Frontal cortex (tissue), 4 donors: ENCODE data around the gene AGBL2. TPM values are rescaled to one million over a fixed set of nuclear protein-coding genes. Genes with fewer than 3 reads are reported as not detected.
"Not testable (repeated sequence)": the region's sequence is repeated elsewhere in the genome, so short reads cannot be mapped to it uniquely, and the experiment has no call there.

Experiments
- DNase-seq, 2 donors: peaks; one replicate each; pipeline ENCODE4 v3.0.0; 2012; ENCODE audit warnings: low spot score in 2 of 2
- FAIRE-seq: peaks from 2 replicates; lab custom pipeline; 2012; peaks lifted over from hg19 to GRCh38; lab: Jason Lieb, UNC
- total RNA-seq: library from RNA; depleted of rRNA; stranded (reverse); fragments of >200 nt; gene quantifications from one replicate; pipeline ENCODE4 v1.2.3, GENCODE V29; 2014
- donor health status: control.
- donor health status: control.
- donor health status: control.

Gene AGBL2
- total RNA-seq, 1 donor from 2014 or later: 0.41 TPM

DNA sequence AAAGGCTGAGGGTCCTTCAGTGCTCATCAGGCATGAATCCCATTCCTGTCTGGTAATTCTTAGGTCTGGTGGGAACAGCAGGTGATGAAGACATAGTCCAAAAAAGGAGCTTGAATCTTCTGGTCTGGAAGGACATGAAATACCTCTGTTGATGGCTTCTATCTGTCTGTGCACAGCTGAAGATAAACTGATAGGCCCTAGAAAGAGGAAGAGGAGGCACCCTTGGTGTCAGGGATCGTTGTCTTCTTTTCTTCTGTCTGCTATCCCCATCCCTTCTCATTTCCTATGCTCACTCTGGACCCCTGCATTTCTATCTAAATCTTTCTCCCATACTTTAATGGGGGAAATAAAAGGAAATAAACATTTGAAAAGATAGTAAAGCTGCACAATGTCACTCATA, 9.4 kb downstream of the AGBL2 start:
- DNase-seq (no peak), FAIRE-seq (no peak)

DNA sequence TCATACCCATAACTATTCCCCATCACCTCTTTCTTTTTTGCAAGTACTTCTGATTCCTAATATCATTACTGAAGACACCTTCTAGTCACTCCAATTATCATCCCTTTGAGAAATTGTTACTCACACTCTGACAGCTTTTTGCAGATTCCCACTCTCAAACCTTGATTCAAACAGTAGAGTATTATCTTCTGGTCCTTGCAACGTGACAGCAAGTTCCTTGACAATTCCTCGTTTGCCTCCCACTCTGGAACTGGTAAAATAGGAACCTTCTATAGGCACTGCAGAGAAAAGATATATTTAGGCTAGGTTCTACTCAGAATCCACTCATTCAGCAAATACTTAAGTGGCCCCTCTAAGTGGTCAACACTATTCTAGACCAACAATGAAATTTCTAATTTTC, 23.2 kb downstream of the AGBL2 start:
- FAIRE-seq (no peak), DNase-seq (no peak)

DNA sequence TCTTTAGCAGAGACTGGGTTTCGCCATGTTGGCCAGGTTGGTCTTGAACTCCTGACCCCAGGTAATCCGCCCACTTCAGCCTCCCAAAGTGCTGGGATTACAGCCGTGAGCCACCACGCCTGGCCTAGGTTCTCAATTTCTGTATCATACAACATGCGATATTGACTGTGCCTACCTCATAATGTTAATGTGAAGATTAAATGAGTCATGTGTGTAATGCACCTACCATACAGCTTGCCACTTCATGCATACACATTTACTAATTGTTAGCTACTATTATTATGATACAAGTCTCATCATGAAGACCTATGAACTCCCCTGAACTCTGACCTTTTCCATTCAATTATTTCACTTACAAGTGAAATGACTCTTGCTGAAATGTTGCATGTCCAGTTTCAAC, 25.7 kb downstream of the AGBL2 start:
- no peak for FAIRE-seq

DNA sequence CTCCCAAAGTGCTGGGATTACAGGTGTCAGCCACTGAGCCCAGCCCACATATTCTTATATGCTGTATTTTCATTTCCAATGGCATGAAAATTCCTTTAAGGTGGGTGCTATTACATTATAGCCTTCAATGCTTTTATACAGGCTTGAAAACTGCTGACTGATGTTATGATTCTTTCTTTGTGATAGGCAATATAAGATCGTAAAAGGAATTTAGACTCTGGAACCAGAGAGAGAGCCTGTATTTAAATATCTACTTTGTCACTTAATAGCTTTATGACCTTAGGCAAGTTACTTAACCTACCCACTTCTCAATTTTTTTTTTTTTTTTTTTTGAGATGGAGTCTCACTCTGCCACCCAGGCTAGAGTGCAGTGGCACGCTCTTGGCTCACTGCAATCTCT, 26.2 kb downstream of the AGBL2 start:
- FAIRE-seq (no peak), DNase-seq (no peak)

More for the DNA sequence above, 25.7 kb downstream of the AGBL2 start:
- no peak for DNase-seq

DNA sequence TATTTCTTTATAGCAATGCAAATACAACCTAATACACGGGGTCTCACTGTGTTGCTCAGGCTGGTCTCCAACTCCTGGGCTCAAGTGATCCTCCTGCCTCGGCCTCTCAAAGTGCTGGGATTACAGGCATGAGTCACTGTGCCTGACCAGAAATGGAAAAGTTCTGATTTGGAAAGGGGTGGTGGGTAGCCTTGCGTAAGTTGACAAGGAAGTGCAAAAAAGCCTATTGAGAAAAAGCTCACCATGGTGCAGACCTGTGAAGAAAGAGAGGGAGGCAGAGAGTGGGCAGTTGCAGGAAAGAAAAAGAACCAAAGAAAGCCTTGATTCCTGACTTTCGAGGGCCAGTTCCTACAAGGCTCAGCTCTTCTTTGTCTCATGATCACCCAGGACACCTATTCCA, 27.1 kb downstream of the AGBL2 start:
- DNase-seq: no peak
- FAIRE-seq: no peak

DNA sequence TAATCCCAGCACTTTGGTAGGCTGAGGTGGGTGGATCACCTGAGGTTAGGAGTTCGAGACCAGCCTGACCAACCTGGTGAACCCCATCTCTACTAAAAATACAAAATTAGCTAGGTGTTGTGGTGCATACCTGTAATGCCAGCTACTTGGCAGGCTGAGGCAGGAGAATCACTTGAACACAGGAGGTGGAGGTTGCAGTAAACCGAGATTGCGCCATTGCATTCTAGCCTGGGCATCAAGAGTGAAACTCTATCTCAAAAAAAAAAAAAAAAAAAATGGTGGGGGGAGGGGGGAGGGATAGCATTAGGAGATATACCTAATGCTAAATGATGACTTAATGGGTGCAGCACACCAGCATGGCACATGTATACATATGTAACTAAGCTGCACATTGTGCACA, 28.5 kb downstream of the AGBL2 start:
- not testable (repeated sequence) for DNase-seq, FAIRE-seq

DNA sequence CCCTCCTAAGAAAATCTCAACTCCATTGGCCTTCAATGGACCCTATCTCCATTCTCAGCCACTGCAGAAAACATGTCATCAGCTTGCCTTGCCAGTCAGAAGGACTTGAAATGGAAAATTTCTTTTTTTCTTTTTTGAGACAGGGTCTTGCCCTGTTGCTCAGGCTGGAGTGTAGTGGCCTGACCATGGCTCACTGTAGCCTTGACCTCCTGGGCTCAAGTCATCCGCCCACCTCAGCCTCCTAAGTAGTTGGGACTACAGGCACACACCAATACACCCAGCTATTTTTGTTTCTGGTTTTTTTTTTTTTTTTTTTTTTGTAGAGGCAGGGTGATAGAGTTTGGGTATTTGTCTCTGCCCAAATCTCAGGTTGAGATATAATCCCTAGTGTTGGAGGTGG, 29.0 kb downstream of the AGBL2 start:
- FAIRE-seq: no peak
- no peak for DNase-seq

DNA sequence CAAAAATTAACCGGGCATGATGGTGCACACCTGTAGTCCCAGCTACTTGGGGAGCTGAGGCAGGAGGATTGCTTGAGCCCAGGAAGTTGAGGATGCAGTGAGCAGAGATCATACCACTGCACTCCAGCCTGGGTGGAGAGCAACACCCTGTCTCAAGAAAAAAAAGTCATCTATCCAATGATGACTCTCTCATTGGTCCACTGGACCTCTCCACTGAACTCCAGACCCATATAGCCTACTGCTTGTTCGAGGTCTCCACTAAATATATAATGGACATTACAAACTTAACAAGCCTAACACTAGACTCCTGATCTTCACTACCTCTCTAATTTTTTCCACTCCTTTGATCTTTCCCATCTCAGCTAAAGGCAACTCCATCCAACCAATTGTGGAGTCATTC, 39.3 kb downstream of the AGBL2 start:
- DNase-seq (no peak), FAIRE-seq (no peak)

DNA sequence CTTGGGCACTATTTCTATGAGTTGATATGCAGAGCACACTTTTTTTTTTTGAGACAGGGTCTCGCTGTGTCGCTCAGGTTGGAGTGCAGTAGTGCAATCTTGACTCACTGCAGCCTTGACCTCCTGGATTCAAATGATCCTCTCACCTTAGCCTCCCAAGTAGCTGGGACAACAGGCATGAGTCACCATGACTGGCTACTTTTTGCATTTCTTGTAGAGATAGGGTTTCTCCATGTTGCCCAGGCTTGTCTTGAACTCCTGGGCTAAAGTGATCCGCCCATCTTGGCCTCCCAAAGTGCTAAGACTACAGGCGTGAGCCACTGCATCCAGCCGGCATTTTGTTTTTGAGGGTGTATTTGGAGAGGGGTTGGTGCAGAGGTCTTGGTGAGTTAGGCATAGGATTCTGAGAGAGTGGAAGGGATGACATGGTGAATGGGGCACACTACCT, 42.9 kb downstream of the AGBL2 start:
- FAIRE-seq (no peak), DNase-seq (no peak)

DNA sequence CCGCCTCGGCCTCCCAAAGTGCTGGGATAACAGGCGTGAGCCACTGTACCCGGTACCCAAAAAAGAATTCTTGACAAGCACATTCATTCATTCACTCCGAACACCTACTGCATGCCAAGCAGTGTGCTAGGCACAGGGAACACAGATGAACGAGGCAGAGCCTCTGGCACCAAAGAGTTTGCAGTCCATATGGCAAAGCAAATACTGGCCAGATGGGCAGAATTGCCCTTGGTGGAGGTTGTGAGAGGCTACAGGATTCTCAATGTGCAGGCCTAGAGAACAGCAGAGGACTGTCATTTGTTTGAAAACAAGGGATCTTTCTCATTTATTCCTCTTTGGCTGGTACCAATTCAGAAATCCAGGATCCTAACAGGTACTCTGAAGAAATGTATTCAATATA, 45.3 kb downstream of the AGBL2 start:
- DNase-seq (no peak), FAIRE-seq (no peak)

DNA sequence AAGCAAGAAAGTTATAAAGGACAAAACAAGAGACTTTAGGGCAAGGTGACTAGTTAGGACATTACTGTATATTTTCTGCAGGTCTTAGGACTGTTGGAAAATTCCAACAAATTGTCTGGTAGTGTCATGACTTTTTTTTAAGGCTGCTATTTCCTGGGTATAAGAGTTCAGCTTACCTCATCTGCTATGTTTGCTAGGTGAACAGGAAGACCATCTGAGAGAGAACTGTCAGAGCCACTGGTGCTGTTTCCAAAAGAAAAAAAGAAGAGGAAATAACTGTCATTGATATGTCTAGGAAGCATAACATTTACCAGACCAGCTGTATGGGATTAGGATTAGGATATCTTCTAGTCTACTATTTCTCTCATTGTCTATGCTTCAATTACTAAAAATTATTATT, 46.5 kb downstream of the AGBL2 start:
- no peak for FAIRE-seq
- DNase-seq: no peak

DNA sequence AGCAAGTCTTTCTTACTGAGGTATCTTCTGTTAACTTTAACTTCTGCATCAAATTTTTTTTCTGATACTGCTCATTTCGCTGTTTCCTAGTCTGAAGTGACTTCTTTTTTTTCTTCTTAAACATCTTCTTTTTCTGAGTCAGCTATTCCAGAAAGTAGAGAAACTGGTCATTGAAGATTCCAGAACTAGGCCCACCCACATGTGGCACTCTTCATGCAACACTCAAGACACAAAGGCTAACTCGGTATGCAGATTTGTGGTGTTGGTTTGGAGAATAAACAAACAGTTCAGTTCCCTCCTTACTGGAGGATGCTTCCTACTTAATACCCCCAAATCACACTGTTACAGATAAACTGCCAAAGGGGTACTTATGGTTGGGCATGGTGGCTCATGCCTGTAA, 47.6 kb downstream of the AGBL2 start:
- DNase-seq: no peak
- no peak for FAIRE-seq

DNA sequence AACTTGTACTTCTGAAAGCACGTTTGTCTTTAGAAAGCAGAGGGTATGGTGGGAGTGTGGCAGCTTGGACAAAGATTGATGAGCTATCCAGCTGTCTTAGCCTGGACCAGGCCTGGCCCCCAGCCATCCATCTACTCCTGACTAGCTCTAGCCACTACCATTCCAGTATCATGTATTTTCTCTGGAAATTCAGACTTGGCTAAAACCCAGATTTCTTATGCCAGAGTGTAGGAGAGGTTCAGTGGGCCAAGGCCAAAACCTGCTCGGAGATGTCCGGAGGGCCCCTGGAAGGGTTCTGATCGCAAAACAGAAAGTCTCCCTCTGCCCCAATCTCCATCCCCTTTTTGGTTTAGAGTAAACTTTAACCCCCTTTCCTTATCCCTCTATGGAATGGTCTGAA, 48.0 kb downstream of the AGBL2 start:
- DNase-seq: no peak
- no peak for FAIRE-seq

DNA sequence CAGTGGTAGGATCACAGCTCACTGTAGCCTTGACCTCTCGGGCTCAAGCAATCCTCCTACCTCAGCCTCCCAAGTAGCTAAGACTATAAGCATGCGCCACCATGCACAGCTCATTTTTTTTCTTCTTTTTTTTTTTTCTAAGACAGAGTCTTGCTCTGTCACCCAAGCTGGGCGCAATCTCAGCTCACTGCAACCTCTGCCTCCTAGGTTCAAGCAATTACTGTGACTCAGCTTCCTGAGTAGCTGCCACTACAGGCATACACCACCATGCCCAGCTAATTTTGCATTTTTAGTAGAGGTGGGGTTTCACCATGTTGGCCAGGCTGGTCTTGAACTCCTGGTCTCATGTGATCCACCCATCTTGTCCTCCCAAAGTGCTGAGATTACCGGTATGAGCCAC, 50.2 kb downstream of the AGBL2 start:
- DNase-seq, FAIRE-seq: not testable (repeated sequence)

DNA sequence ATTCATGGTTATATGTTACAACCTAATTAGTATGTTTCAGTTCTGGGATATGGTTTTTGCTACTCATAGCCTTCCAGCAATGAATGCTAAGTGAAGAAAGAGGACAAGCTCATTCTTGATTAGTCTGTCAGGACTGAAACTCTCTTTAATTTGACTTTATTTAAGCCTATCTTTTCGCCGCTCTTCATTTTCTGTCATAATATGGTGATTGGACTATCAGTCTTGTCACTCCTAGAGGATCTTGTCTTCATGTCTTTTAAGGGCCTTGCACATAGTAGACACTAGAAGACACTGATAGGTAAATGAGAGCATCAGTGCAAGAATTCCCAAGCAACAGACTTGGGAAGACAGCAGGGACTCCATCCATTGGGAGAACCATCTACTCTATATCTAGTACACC, 53.9 kb downstream of the AGBL2 start:
- DNase-seq (no peak), FAIRE-seq (no peak)

DNA sequence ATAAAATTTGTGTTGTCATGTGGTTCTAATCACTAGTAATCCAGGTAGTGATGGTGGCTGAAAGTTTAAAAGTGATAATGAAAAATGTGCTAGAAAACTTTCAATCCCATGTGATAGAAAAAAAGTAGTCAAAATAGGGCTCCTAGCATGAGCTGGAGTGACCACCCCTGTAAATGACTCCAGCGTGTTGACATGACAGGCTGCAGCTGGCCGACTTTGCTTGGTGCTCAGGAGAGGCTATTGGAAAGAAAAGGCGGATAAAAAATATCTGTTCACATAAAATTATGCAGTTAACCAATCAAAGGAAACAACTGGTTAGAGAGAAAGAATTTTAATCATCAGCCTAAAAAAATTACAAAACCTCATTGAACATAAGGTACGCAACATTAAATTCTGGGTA, 55.9 kb downstream of the AGBL2 start:
- DNase-seq (no peak), FAIRE-seq (no peak)

DNA sequence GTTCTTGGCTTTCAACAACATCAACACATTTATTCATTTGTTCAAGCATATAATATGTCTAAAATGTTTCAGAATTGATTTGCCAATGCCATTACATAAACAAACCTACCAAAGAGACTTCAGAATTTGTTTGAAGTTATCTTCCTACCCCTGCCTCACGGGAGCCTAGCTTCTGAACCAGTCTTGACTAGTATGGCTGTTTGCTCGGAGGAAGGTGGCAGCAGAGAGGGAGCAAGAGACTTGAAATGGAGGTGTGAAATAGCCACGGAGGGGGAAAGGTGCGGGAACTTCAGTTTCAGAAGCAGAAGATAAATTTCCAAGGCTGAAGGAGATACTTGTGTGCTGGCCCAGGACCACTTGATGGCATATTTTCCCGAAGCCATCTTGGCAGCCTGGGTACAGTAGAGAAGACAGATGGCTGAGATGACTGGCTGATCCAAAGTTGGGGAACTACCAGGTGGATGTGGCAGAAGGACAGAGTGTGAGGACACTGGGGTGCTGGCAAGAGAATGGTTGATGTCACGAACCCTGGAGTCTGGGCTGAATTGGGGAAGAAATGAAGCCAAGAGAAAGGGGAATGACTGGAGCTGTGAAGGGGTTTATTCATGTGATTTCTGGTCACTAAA, 58.8 kb downstream of the AGBL2 start:
- no peak for DNase-seq
- FAIRE-seq: no peak

DNA sequence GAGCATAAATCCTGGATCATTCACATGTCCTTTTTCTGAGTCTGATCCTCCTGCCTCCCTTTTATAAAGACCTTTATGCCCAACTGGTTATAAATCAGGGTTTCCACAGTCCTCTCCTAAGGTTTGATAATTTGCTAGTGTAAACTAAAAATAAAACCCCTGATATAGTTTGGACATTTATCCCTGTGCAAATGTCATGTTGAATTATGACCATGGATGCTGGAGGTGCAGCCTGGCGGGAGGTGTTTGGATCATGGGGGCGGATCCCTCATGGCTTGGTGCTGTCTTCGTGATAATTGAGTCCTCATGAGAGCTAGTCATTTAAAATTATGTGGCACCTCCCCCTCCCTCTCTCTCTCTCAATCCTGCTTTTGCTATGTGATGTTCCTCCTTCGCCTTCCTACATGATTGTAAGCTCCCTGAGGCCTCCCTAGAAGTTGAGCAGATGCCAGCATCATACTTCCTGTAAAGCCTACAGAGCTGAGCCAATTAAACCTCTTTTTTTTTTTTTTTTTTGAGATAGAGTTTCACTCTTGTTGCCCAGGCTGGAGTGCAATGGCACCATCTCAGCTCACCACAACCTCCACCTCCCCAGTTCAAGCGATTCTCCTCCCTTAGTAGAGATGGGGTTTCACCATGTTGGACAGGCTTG, 63.2 kb downstream of the AGBL2 start:
- FAIRE-seq (no peak), DNase-seq (no peak)

DNA sequence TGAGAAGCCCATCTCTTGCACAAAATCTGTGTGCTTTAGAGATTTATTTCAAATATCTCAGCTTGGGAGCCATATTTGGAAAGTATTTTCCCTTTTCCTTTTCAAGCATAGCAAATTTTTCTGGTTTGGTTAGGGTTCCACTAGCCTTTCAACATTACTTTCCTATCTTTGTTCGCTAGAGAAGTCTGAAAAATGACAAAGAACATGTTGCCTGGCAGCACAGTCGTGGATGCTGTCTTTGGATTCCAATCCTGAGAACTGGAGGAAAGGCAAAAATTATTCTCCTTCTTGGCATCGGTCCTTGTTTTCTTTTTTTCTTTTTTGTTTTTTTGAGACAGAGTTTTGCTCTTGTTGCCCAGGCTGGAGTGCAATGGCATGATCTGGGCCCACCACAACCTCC, 65.9 kb downstream of the AGBL2 start:
- FAIRE-seq (no peak), DNase-seq (no peak)

DNA sequence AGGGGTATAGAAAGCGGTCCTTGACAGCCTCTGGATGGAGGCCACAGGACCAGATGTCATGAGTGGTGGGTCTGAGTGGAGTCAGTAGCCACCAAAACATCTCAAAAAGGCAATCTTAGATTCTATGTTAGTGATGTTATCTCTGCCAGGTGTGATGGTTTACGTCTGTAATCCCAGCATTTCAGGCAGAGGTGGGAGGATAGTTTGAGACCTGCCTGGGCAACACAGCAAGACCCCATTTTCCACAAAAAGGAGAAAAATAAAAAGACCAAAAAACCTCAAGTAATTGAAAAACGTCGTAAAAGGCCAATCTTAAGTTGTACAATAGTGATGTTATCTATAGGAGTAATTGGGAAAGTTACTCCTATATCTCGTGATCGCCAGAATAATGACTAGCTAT, 69.2 kb downstream of the AGBL2 start:
- FAIRE-seq (no peak), DNase-seq (no peak)

DNA sequence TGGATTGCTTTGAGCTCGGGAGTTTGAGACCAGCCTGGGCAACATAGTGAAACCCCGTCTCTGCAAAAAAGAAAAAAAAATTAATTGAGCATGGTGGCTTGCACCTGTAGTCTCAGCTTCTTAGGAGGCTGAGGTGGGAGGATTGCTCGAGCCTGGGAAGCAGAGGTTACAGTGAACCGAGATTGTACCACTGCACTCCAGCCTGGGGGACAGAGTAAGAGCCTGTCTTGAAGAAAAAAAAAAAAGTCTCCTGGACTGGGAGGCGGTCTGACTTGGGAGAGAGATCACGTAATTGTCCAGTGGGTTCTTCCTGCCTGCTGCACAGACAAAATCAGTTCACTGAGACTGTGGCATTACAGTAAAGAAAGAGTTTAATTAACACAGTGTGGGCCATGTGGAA, 69.7 kb downstream of the AGBL2 start:
- FAIRE-seq: no peak
- DNase-seq: no peak
